GM18508 (cell line): Measurements from ENCODE around the gene GHRH.

Experiments used
- ATAC-seq: cut with Tn5 transposase; IDR thresholded peaks from one replicate; pipeline ENCODE4 v1.9.1; 2021; ENCODE audit warnings: moderate number of reproducible peaks; ENCODE audit not compliant: insufficient read depth, unreplicated experiment

The GHRH gene

DNA sequence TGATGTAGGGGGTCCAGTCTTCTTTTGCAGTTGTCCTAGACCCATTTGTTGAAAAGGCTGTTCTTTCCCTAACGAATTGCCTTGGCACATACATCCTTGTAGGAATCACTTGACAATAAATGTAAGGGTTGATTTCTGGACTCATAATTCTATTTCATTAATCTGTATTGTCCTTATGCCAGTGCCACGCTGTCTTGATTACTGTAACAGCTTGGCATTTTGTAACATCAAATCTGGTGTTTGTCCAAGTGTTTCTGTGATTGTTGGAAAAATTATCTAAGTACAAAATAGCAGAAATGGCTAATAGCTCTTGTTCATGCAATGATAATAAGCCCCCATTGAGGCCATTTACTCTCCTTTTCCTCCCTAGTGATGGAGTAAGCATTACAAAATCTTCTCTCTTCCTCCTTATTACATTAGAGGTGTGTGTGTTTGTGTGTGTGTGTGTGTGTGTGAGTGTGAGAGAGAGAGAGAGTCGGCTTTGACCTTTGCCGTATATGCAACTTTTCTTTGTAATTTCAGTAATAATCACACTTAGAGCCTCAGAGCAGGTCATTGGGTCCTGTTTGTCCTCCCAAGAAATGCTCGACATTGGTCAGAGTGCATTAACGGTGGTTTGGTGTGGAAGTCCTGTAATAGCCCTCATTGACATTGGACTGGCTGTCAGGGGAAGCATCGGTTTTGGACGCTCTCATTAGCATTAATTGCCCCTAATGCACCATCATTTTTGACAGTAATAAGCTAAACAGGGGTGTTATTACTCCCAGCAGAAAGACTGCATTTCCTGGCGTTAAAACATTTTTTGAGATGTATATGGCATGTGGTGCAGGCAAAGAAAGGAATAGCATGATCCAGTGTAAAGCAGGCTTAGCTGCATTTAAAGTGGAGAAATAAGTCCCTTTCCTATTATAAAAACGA, 41.6 kb downstream of the GHRH start:
- ATAC-seq, result no peak

- no peak for ATAC-seq
Observed at GRCh38 chr20:37218976-37219375, 42.6 kb downstream of the GHRH start.

DNA sequence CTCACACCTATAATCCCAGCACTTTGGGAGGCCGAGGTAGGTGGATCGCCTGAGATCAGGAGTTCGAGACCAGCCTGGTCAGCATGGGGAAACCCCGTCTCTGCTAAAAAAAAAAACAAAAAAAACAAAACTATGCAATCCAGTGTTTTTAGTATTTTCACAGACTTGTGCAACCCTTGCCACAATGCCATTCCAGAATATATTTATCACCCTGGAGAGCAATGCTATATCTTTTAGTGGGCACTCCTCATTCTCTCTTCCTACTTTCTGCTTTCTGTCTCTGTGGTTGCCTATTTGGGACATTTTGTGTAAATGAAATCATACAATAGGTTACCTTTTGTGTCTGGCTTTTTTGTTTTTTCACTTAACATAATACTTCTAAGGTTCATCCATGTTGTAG, 43.2 kb downstream of the GHRH start:
- no peak for ATAC-seq

- no peak for ATAC-seq
Observed at GRCh38 chr20:37209661-37210314, 51.8 kb downstream of the GHRH start.

GRCh38 chr20:37209193-37209592, 52.4 kb downstream of the GHRH start:
- ATAC-seq, result no peak

GRCh38 chr20:37207171-37207570, 54.4 kb downstream of the GHRH start:
- no peak for ATAC-seq

- ATAC-seq, result no peak
Observed at GRCh38 chr20:37205794-37206193, 55.8 kb downstream of the GHRH start.

DNA sequence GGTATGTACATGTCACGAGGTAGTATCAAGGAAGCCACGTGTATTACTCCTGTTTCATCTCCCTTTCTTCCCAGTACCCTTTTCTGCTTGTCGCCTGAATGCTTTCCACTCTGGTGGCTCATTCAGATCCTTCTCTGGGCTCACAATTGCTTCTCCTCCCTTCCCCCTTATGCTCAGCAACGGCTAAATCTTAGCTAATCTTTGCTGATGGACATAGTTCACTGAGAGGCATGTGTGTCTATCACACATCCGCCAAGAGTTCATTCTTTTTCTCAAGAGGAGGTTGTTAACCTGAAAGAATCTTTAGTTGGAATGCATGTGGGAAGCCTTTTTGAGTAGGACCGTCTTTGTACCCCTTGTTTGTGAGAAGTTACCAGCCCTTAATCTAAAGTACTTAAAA, 56.5 kb downstream of the GHRH start:
- ATAC-seq, result no peak

DNA sequence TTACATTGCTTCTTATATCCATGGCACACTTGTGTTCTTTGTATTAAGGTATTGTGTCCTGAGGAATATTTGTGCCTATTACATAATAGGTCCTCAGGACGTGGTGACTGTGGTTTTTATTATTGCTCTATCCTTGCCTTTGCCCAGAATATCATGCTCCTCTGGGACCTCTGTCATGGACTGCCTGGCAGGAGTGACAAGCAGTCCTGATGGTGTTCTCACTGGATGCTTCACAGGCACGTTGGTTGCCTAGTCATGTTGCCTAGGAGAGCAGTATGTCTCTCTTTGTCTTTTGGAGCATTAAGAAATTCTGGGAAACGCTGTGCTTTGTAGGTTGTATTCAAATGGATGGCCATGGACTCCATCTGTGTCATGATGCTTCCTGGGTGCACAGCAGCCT, 57.6 kb downstream of the GHRH start:
- ATAC-seq, result no peak

DNA sequence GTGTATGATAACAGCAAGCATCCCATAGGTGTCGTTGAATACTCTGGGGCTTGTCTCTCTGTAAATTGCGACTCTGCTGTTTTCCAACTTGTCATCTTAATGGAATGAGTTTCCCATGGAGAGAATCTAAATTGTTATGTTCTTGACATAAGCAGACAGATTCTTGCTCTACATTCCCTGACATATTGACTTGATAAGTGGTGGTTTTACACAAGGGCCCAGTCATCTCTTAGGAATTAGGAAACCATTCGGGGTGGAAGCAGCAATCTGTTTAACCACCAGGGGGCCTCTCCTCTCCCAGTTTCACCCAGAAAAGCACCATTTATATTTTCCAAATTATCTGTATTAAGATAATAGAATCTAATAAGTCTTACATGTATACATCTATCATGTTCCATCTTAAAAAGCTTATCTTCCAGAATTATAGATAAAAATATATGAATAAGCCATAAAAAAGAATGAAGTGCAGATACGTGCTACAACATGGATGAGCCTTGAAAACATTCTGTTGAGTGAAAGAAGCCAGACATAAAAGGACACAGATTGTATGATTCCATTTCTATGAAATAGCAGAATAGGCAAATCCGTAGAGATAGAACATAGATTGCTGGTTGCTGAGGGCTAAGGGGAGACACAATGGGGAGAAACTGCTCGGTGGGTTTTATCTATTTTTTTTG, 59.2 kb downstream of the GHRH start:
- ATAC-seq, result no peak

- ATAC-seq, result no peak
Observed at GRCh38 chr20:37201827-37202162, 59.8 kb downstream of the GHRH start.
